ENCODE measurements around the gene ZFPL1. TPM values are rescaled to one million over a fixed set of nuclear protein-coding genes. Genes with fewer than 3 reads are reported as not detected.

The ZFPL1 gene
- total and polyA plus RNA-seq, 8 donors = 24.9 to 36.4 (median 28.9) TPM

GRCh38 chr11:65100674-65101350, 16.8 kb downstream of the ZFPL1 start:
- Histone ChIP-seq H3K9me3 (no peaks in the 10 kb centered on the region), H3K4me3 (no peak overlapping the region), H3K4me1 (peaks cover under 1 to 34% of the 10 kb centered on the region in 2 donors), H3K36me3 (peaks cover 0 to 9% of the 10 kb centered on the region in 2 donors), H3K27ac (no peak overlapping the region), H3K27me3 (no peaks in the 10 kb centered on the region)
- DNase-seq (no peak), ATAC-seq (no peak)
- TF ChIP-seq, protein P1, sequence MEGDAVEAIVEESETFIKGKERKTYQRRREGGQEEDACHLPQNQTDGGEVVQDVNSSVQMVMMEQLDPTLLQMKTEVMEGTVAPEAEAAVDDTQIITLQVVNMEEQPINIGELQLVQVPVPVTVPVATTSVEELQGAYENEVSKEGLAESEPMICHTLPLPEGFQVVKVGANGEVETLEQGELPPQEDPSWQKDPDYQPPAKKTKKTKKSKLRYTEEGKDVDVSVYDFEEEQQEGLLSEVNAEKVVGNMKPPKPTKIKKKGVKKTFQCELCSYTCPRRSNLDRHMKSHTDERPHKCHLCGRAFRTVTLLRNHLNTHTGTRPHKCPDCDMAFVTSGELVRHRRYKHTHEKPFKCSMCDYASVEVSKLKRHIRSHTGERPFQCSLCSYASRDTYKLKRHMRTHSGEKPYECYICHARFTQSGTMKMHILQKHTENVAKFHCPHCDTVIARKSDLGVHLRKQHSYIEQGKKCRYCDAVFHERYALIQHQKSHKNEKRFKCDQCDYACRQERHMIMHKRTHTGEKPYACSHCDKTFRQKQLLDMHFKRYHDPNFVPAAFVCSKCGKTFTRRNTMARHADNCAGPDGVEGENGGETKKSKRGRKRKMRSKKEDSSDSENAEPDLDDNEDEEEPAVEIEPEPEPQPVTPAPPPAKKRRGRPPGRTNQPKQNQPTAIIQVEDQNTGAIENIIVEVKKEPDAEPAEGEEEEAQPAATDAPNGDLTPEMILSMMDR (IDR thresholded peaks at IDR 0.05) = no peak
- intact Hi-C loops (cut with DNase I) = no loop called here

- no peaks in the 10 kb centered on the region for H3K9me3 ChIP-seq
- ATAC-seq = peak; percentile 24
- no peak overlapping the region for H3K4me3 ChIP-seq
- H3K4me1 ChIP-seq = peaks cover 0 to 23% of the 10 kb centered on the region in 2 donors
- peaks cover 0 to 16% of the 10 kb centered on the region in 2 donors for H3K36me3 ChIP-seq
- no peaks in the 10 kb centered on the region for H3K27me3 ChIP-seq
- intact Hi-C loops (cut with DNase I) = no loop called here
- TF ChIP-seq, protein P1 (IDR thresholded peaks at IDR 0.05) = no peak
- DNase-seq = no peak
- no peak overlapping the region for H3K27ac ChIP-seq
These were observed 18.4 kb downstream of the ZFPL1 start for GRCh38 chr11:65102142-65103095.

- intact Hi-C loops (cut with DNase I) = no loop called here
- peaks cover 0 to 15% of the 10 kb centered on the region in 2 donors for H3K4me1 ChIP-seq
- peaks cover 0 to 26% of the 10 kb centered on the region in 2 donors for H3K36me3 ChIP-seq
- H3K9me3 ChIP-seq = no peaks in the 10 kb centered on the region
- H3K27me3 ChIP-seq = no peaks in the 10 kb centered on the region
- ATAC-seq (no peak), DNase-seq (no peak)
- H3K4me3 ChIP-seq = no peak overlapping the region
- TF ChIP-seq, protein P1 (IDR thresholded peaks at IDR 0.05) = no peak
- no peak overlapping the region for H3K27ac ChIP-seq
These were observed 19.5 kb downstream of the ZFPL1 start for GRCh38 chr11:65103476-65103875.

DNA sequence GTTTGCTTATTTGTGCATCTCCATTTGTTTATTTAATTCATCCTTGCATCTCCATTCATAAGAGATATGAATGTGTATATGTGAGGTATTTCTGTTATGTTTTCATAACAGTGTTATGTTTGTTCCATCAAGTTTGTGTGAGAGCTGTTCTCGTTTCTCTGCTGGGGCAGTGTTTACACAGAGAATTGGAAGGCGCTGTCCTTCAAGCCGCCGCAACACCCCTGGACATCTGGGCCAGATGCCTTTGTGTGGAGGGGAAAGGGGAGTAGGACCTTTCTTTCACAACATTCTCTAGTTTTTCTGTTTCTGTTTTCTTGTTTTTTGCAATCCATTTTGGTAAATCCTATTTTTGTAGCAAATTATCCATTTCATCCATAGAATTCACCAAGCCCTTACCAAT, 20.6 kb downstream of the ZFPL1 start:
- Histone ChIP-seq H3K27me3 (no peaks in the 10 kb centered on the region), H3K36me3 (peaks cover 0 to 38% of the 10 kb centered on the region in 2 donors), H3K4me3 (no peak overlapping the region), H3K9me3 (no peaks in the 10 kb centered on the region), H3K27ac (no peak overlapping the region), H3K4me1 (peaks cover 0 to 15% of the 10 kb centered on the region in 2 donors)
- TF ChIP-seq, protein P1 (IDR thresholded peaks at IDR 0.05) = no peak
- DNase-seq (no peak), ATAC-seq (no peak)
- intact Hi-C loops (cut with DNase I) = no loop called here

DNA sequence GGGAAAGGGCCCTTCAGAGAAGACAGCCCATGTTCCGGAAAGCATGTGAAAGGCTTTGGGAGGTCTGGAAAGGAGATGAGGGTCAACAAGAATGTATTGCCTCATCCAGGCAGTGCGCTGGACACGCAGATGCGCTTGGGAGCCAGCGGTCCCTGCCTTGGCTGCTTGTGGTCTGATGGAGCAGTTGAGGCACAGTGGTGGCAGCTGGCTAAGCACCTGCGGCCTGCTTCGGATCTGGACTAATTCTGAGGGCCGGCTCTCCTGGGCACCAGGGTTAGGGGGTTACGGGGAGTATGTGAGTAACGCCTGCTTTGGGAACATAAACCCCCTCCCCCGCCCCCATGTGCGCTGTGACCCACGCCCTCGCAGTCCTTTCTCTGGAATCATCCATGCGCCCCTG, 23.1 kb downstream of the ZFPL1 start:
- Histone ChIP-seq H3K27me3 (no peaks in the 10 kb centered on the region), H3K9me3 (no peaks in the 10 kb centered on the region), H3K27ac (no peak overlapping the region), H3K4me1 (peaks cover 4 to 31% of the 10 kb centered on the region in 2 donors), H3K36me3 (peaks cover 0 to 41% of the 10 kb centered on the region in 2 donors), H3K4me3 (no peak overlapping the region)
- no peak for DNase-seq
- ATAC-seq = no peak
- intact Hi-C loops (cut with DNase I) = no loop called here
- TF ChIP-seq, protein P1 (IDR thresholded peaks at IDR 0.05) = no peak
